Dedifferentiated amniotic fluid mesenchymal stem cell (primary cell): ENCODE measurements around the gene CRADD.
"Not testable (repeated sequence)": the region's sequence is repeated elsewhere in the genome, so short reads cannot be mapped to it uniquely, and the experiment has no call there.

Experiments
- DNase-seq: peaks from one replicate; pipeline ENCODE4 v3.0.0-alpha.2; 2016; ENCODE audit errors: extremely low spot score

CRADD gene

GRCh38 chr12:93784339-93785086 lies 107.3 kb downstream of the CRADD start:
- DNase-seq, result no peak

GRCh38 chr12:93785249-93786010 lies 108.3 kb downstream of the CRADD start:
- peak; percentile 78 for DNase-seq

- DNase-seq, result no peak
Measured at GRCh38 chr12:93786656-93787397, 109.7 kb downstream of the CRADD start.

- DNase-seq, result no peak
Measured at GRCh38 chr12:93788853-93789252, 111.7 kb downstream of the CRADD start.

- no peak for DNase-seq
Measured at GRCh38 chr12:93789767-93790166, 112.6 kb downstream of the CRADD start.

GRCh38 chr12:93790472-93791152 lies 113.4 kb downstream of the CRADD start:
- DNase-seq, result peak; percentile 53

GRCh38 chr12:93793007-93793406 lies 115.8 kb downstream of the CRADD start:
- no peak for DNase-seq

- no peak for DNase-seq
Measured at GRCh38 chr12:93793983-93794382, 116.8 kb downstream of the CRADD start.

GRCh38 chr12:93794738-93795137 lies 117.6 kb downstream of the CRADD start:
- DNase-seq, result no peak

GRCh38 chr12:93795352-93795751 lies 118.2 kb downstream of the CRADD start:
- DNase-seq, result no peak

- no peak for DNase-seq
Measured at GRCh38 chr12:93796729-93797128, 119.6 kb downstream of the CRADD start.

- no peak for DNase-seq
Measured at GRCh38 chr12:93798279-93799151, 121.3 kb downstream of the CRADD start.

- not testable (repeated sequence) for DNase-seq
Measured at GRCh38 chr12:93801666-93802065, 124.5 kb downstream of the CRADD start.

- DNase-seq, result no peak
Measured at GRCh38 chr12:93802293-93802692, 125.1 kb downstream of the CRADD start.

GRCh38 chr12:93802698-93803423 lies 125.7 kb downstream of the CRADD start:
- DNase-seq, result no peak

- peak; percentile 74 for DNase-seq
Measured at GRCh38 chr12:93803424-93803807, 126.2 kb downstream of the CRADD start.

GRCh38 chr12:93804392-93805179 lies 127.4 kb downstream of the CRADD start:
- no peak for DNase-seq

GRCh38 chr12:93805736-93806141 lies 128.6 kb downstream of the CRADD start:
- no peak for DNase-seq

GRCh38 chr12:93807354-93807753 lies 130.2 kb downstream of the CRADD start:
- no peak for DNase-seq
